ENCODE measurements around the gene XAB2.

The XAB2 gene

DNA sequence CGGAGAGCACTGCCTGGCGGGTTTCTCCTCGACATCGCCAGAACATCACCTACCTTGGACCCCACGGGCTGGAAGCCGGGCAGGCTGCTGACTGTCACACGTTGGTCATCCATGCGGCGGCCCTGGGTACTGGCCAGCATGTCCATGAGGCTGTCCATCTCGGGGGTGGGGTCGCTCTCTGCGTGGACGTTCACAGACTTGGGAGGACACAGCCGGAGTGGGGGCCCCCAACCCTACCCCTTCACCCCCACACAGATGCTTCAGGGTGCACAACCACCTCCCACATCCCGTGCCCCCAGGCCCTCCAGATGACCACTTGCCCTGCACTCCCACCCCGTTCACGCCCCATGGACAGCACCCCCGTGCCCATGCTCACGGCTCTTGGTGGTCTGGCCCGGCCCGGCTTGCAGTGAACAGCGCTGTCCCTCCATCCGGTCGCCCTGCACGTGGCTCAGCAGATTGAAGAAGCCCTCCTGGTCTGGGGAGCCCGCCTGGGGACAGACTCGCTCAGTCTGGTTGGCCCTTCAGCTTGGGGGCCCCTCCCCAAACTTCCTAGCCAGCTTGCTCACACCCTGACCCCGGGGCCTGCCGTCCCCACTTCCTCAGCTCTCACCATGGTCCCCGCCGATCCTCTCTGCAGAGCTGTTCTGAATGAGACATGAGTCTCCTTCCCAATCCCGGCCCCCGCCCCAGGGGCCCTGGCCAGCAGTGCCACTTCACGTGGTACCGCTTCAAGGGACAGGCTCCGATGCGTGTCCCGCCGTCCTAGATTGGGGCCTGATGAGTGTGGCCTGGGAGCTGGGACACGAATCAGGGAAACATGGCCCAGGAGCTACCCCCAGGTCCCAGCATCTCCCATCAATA, 3.2 kb upstream of the XAB2 start:
- DNase-seq = no peak

DNA sequence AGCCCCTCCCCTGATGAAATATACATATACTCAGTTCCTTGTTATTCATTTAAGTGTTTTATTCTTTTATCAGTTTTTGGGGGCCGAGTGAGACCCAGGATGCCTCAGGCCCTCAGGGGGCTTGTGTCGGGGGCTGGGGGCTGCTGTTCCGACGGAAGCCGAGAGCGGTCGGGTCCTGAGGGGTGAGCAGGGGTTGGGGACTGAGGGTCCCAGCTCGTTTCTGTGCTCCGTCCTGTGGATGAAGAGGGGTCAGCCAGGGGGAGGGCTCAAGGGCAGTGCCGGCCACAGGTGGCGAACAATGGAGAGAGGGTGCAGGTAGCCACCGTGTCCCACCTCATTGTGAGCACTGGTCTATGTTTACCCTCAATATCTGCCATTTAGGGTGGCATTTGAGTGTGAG, 2.2 kb upstream of the XAB2 start:
- no peak for DNase-seq

GRCh38 chr19:7628589-7629311, 595 bp downstream of the XAB2 start:
- DNase-seq = no peak

- no peak for DNase-seq
These were observed 2.2 kb downstream of the XAB2 start for GRCh38 chr19:7627166-7627565.

DNA sequence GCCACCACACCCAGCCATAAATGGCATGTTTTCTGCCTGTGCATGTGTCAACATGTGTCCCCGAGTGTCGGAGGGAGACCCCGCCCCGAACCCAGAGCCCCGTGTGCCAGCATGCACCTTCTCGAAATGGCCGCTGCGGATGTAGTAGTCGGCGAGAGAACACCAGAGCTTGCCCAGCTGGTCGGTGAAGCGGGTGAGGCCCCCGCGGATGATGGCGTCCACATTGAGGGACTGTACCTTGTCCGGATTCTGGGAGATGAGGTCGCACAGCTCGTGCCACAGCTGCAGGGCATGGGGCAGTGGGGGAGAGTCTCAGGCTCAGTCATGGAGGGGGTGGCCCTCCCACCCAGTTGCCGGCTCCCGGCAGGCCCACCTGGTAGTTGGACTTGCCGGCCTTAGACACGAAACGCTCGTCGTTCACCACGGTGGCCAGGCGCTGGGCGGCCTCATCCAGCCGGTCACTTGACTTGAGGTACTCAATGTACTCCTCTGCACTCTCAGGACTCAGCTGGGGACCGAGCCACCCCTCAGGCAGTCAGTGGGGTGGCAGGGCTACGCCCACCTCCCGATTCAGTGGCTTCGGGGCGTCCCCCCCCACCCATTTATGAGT, 3.5 kb downstream of the XAB2 start:
- DNase-seq = no peak

GRCh38 chr19:7624810-7625209, 4.5 kb downstream of the XAB2 start:
- no peak for DNase-seq

DNA sequence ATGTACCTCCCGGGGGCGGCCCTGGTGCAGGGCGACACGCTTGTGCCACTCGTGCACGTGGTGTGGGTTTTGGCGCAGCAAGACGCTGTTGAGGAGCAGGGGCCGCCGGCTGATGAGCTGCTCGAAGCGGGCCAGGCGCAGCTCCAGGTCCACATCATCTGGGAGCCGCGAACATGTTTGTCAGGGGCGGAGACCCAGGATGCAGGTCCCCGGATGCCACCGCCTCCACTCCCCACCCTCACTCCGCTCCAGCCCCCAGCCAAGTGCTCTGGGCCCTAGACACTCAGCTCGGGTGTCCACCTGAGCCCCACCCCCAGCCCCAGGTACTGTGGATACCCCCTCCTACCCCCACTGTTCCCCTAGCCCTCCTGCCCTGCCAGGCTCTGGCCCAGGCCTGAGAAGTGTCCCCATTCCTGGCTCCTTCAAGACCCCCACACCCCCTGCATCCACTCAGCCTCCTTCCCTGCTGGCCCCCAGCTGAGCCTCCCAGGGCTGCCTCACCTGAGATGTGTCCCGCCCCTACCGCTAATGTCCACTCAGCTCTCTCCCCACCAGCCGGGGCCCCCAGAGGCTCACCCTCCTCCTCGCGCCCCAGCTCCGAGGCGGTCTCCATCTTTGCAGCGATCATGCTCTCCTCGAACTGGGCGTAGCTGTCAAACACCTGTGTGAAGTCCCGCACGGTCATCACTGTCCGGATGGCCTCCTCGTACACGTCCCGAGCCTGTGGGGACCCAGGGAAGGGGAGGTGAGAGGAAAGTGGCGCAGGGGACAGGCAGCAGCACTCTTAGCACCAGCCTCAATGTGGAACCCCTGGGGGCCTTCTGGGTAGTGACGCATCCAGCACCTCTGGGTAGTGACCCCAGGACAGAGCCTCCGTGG, 5.4 kb downstream of the XAB2 start:
- DNase-seq = no peak

- DNase-seq = no peak
These were observed 6.2 kb downstream of the XAB2 start for GRCh38 chr19:7622933-7623685.

- no peak for DNase-seq
These were observed 8.6 kb downstream of the XAB2 start for GRCh38 chr19:7620442-7621412.

GRCh38 chr19:7619671-7620441, 9.5 kb downstream of the XAB2 start:
- DNase-seq = no peak

GRCh38 chr19:7618771-7619510, 10.4 kb downstream of the XAB2 start:
- DNase-seq = no peak

DNA sequence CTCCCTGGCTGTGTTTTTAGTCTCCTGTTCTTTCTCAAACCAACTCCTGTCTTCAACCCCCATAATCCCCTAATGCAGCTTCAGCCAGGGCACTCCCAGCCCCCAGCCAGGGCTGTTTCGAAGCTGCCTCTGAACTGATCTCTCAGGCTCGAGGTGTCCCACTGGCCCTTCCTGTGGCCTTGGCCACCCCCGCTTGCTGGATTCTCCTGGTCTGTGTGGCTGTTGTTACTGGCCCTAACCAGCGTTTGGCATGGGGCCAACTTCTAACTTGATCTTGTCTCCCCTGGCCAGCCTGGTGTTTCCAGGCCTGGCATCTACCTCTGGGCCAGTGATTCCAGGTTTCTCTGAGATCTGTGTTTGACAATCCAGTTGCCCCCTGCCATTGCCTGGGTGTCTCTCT, 11.0 kb downstream of the XAB2 start:
- no peak for DNase-seq

DNA sequence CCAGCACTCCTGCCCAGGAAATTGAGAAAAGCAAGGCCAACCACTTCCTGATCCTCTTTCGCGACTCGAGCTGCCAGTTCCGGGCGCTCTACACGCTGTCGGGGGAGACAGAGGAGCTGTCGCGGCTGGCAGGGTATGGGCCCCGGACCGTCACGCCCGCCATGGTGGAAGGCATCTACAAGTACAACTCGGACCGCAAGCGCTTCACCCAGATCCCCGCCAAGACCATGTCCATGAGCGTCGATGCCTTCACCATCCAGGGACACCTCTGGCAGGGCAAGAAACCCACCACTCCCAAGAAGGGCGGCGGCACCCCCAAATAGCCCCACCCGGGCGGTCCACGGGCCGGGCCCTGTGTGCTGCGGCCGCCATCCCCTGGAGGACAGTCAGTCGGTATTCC, 11.6 kb downstream of the XAB2 start:
- no peak for DNase-seq

DNA sequence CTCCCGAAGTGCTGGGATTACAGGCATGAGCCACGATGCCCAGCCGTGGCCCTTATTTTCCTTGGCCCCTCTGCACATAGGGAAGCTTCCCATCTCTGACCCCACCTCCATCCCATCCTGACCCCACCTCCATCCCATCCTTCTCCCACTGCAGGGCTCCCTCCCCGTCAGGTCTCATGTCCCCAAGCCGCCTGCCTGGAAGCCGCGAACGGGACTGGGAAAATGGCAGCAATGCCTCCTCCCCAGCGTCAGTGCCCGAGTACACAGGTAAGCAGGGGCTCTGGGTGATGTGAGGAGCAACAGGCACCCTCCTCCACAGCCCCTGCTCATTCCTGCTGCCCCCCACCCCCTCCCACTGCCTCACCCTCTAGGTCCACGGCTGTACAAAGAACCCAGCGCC, 12.2 kb downstream of the XAB2 start:
- no peak for DNase-seq

- DNase-seq = no peak
These were observed 14.2 kb downstream of the XAB2 start for GRCh38 chr19:7614859-7615741.

- no peak for DNase-seq
These were observed 16.8 kb downstream of the XAB2 start for GRCh38 chr19:7612282-7613274.
